Uterus (tissue), 4 donors: ENCODE data around the gene PRKN. TPM values are rescaled to one million over a fixed set of nuclear protein-coding genes. Genes with fewer than 3 reads are reported as not detected.

Source experiments
- DNase-seq, 2 donors: peaks; one replicate each; pipeline ENCODE4 v3.0.0-alpha.2; 2019 to 2020
- H3K27ac ChIP-seq, 2 donors: fragments of 200-600 bp; sonication (generic); 1 replicate in 1 of 2; 2 replicates in 1 of 2; pipeline ENCODE4 v1.5.1; 2016 to 2018
- H3K27me3 ChIP-seq, 2 donors: fragments of 200-600 bp; sonication (generic); one replicate each; pipeline ENCODE4 v1.5.1; 2018 to 2019; ENCODE audit warnings: control low read depth in 1 of 2
- H3K36me3 ChIP-seq, 2 donors: fragments of 200-600 bp; sonication (generic); one replicate each; pipeline ENCODE4 v1.5.1; 2019; ENCODE audit warnings: control low read depth in 1 of 2
- H3K4me1 ChIP-seq, 2 donors: fragments of 200-600 bp; sonication (generic); one replicate each; pipeline ENCODE4 v1.5.1; 2018 to 2019; ENCODE audit warnings: control low read depth in 1 of 2
- H3K4me3 ChIP-seq, 2 donors: fragments of 200-600 bp; sonication (generic); 1 replicate in 1 of 2; 2 replicates in 1 of 2; pipeline ENCODE4 v1.5.1; 2018 to 2019; ENCODE audit warnings: mild to moderate bottlenecking in 1 of 2
- H3K9me3 ChIP-seq, 2 donors: fragments of 200-600 bp; sonication (generic); one replicate each; pipeline ENCODE4 v1.5.1; 2019; ENCODE audit warnings: control low read depth in 1 of 2
- CTCF ChIP-seq, 4 experiments: fragments of 200-600 bp in 2 of 4; fragments of 450-650 bp in 2 of 4; sonication (generic) in 2 of 4; IDR thresholded peaks; one replicate each; pipeline ENCODE4 v1.5.1; 2016 to 2019; ENCODE audit warnings: antibody characterized with exemption in 4 of 4, mild to moderate bottlenecking in 2 of 4, moderate library complexity in 1 of 4
- POLR2A ChIP-seq, 2 donors: fragments of 450-650 bp; IDR thresholded peaks; one replicate each; pipeline ENCODE4 v1.6.1; 2016; ENCODE audit warnings: antibody characterized with exemption in 2 of 2, mild to moderate bottlenecking in 1 of 2, moderate library complexity in 1 of 2
- intact Hi-C: fragments of 100-400 bp; cut with DNase I; formaldehyde crosslinking; loops from one replicate; pipeline ENCODE4 v1.15.1; 2023; ENCODE audit warnings: low total_unique reads
- total RNA-seq, 4 donors: library from RNA; depleted of rRNA in 3 of 4; stranded (reverse); fragments of >200 nt in 3 of 4; gene quantifications; one replicate each; pipeline versions ENCODE4 v1.1.0 to v1.2.4, GENCODE V29; 2014 to 2023
- donor health status: DM: yes; HTN: yes; CAD: no.

PRKN gene
- total RNA-seq, 4 donors from 2014 or later: 10.2 to 21.3 (median 13.1) TPM

GRCh38 chr6:162615016-162615705, 112.4 kb downstream of the PRKN start:
- no peak overlapping the region for H3K27ac ChIP-seq
- intact Hi-C loops: no loop called here
- H3K36me3 ChIP-seq: no peaks in the 10 kb centered on the region
- no peaks in the 10 kb centered on the region for H3K4me1 ChIP-seq
- H3K27me3 ChIP-seq: no peaks in the 10 kb centered on the region
- TF ChIP-seq CTCF (IDR thresholded peaks at IDR 0.05): no peak
- TF ChIP-seq POLR2A (IDR thresholded peaks at IDR 0.05): no peak
- no peaks in the 10 kb centered on the region for H3K9me3 ChIP-seq
- DNase-seq: no peak
- H3K4me3 ChIP-seq: no peak overlapping the region

- H3K4me3 ChIP-seq: no peak overlapping the region
- intact Hi-C loops: no loop called here
- no peaks in the 10 kb centered on the region for H3K9me3 ChIP-seq
- no peaks in the 10 kb centered on the region for H3K4me1 ChIP-seq
- TF ChIP-seq POLR2A (IDR thresholded peaks at IDR 0.05) (no peak), CTCF (IDR thresholded peaks at IDR 0.05) (no peak)
- no peaks in the 10 kb centered on the region for H3K27me3 ChIP-seq
- H3K36me3 ChIP-seq: no peaks in the 10 kb centered on the region
- H3K27ac ChIP-seq: no peak overlapping the region
- no peak for DNase-seq
Observed at GRCh38 chr6:162613310-162613709, 114.3 kb downstream of the PRKN start.

GRCh38 chr6:162612613-162613012, 115.0 kb downstream of the PRKN start:
- Histone ChIP-seq H3K36me3 (no peaks in the 10 kb centered on the region), H3K4me1 (no peaks in the 10 kb centered on the region), H3K4me3 (no peak overlapping the region), H3K27me3 (no peaks in the 10 kb centered on the region), H3K9me3 (no peaks in the 10 kb centered on the region), H3K27ac (no peak overlapping the region)
- intact Hi-C loops: no loop called here
- no peak for DNase-seq
- TF ChIP-seq POLR2A (IDR thresholded peaks at IDR 0.05) (no peak), CTCF (IDR thresholded peaks at IDR 0.05) (no peak)

- no peak for TF ChIP-seq POLR2A (IDR thresholded peaks at IDR 0.05)
- TF ChIP-seq CTCF (IDR thresholded peaks at IDR 0.05): no peak
- no peaks in the 10 kb centered on the region for H3K9me3 ChIP-seq
- no peaks in the 10 kb centered on the region for H3K36me3 ChIP-seq
- H3K27ac ChIP-seq: no peak overlapping the region
- H3K27me3 ChIP-seq: no peaks in the 10 kb centered on the region
- intact Hi-C loops: no loop called here
- DNase-seq: no peak
- H3K4me1 ChIP-seq: no peaks in the 10 kb centered on the region
- no peak overlapping the region for H3K4me3 ChIP-seq
Observed at GRCh38 chr6:162610351-162610750, 117.2 kb downstream of the PRKN start.

GRCh38 chr6:162605881-162606280, 121.7 kb downstream of the PRKN start:
- intact Hi-C loops: no loop called here
- no peaks in the 10 kb centered on the region for H3K9me3 ChIP-seq
- no peaks in the 10 kb centered on the region for H3K36me3 ChIP-seq
- H3K27ac ChIP-seq: no peak overlapping the region
- no peak for DNase-seq
- no peak for TF ChIP-seq POLR2A (IDR thresholded peaks at IDR 0.05)
- TF ChIP-seq CTCF (IDR thresholded peaks at IDR 0.05): no peak
- H3K4me1 ChIP-seq: no peaks in the 10 kb centered on the region
- no peaks in the 10 kb centered on the region for H3K27me3 ChIP-seq
- no peak overlapping the region for H3K4me3 ChIP-seq
